Peyer's patch (tissue), 4 donors: Measurements from ENCODE around the gene ZNF280A.
"Not testable (repeated sequence)": the region's sequence is repeated elsewhere in the genome, so short reads cannot be mapped to it uniquely, and the experiment has no call there.

Experiments used
- CTCF ChIP-seq, 6 experiments: fragments of 450-650 bp in 4 of 6; fragments of 200-600 bp in 2 of 6; sonication (generic) in 1 of 6; IDR thresholded peaks; one replicate each; pipeline ENCODE4 v1.5.1; 2017 to 2019; ENCODE audit warnings: antibody characterized with exemption in 6 of 6, mild to moderate bottlenecking in 3 of 6, moderate library complexity in 1 of 6
- POLR2A ChIP-seq, 2 donors: fragments of 450-650 bp; IDR thresholded peaks; one replicate each; pipeline ENCODE4 v1.5.1; 2017; ENCODE audit warnings: antibody characterized with exemption in 2 of 2, mild to moderate bottlenecking in 2 of 2, moderate library complexity in 2 of 2

GRCh38 chr22:22509912-22510311 is 10.2 kb downstream of the ZNF280A start:
- not testable (repeated sequence) for TF ChIP-seq POLR2A, CTCF (IDR thresholded peaks at IDR 0.05)
